LoVo (cell line): ENCODE data around the gene SECTM1.
"Not testable (repeated sequence)": the region's sequence is repeated elsewhere in the genome, so short reads cannot be mapped to it uniquely, and the experiment has no call there.

ENCODE experiments used
- DNase-seq: peaks from one replicate; pipeline ENCODE4 v3.0.0-alpha.2; 2016; ENCODE audit warnings: low spot score

The SECTM1 gene

DNA sequence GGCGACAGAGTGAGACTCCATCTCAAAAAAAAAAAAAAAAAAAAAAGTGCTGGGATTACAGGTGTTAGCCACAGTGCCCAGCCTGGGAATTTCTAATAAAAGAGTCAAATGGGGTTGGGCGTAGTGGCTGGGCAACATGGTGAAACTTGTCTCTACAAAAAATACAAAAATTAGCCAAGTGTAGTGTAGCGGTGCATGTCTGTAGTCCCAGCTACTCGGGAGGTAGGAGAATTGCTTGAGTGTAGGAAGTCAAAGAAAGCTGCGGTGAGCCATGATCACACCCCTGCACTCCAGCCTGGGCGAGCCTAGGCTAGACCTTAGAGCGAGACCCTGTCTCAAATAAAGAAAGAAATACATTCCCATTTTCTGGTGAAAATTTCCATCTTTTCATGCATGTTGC is 35.6 kb upstream of the SECTM1 start:
- no peak for DNase-seq

GRCh38 chr17:82367724-82368524 is 34.4 kb upstream of the SECTM1 start:
- no peak for DNase-seq

- peak; percentile 14 for DNase-seq
Observed at GRCh38 chr17:82366749-82367148, 33.2 kb upstream of the SECTM1 start.

GRCh38 chr17:82365606-82366295 is 32.2 kb upstream of the SECTM1 start:
- DNase-seq, result no peak

DNA sequence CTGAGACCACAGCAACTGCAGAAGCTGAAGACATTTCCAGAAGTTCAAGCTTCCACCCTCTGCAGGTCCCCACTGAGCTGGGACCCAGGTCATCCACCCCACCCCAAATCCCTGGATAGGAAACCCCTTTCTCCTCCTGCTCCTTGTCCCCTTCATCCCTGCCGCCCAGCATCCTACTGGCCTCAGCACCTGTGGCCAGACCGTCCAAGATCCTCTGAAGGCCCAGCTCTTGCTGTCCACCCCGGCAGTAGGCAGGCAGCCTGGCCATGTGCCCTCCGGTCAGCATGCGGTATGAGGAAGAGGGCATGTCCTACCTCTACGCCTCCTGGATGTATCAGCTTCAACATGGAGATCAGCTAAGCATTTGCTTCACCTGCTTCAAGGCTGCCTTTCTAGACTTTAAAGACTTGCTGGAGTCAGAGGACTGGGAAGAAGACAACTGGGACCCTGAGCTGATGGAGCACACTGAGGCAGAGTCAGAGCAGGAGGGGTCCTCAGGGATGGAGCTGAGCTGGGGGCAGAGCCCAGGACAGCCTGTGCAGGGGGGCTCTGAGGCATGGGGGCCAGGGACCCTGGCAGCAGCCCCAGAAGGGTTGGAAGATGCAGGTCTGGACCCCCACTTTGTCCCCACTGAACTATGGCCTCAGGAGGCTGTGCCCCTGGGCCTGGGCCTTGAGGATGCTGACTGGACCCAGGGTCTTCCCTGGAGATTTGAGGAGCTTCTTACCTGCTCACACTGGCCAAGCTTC is 28.5 kb upstream of the SECTM1 start:
- DNase-seq, result no peak

DNA sequence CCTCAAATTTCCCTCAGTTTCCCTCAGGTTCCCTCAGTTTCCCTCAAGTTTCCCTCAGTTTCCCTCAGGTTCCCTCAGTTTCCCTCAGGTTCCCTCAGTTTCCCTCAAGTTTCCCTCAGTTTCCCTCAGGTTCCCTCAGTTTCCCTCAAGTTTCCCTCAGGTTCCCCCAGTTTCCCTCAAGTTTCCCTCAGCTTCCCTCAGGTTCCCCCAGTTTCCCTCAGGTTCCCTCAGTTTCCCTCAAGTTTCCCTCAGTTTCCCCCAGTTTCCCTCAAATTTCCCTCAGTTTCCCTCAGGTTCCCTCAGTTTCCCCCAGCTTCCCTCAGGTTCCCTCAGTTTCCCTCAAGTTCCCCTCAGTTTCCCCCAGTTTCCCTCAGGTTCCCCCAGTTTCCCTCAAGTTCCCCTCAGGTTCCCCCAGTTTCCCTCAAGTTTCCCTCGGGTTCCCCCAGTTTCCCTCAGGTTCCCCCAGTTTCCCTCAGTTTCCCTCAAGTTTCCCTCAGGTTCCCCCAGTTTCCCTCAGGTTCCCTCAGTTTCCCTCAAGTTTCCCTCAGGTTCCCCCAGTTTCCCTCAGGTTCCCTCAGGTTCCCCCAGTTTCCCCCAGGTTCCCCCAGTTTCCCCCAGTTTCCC is 26.0 kb upstream of the SECTM1 start:
- not testable (repeated sequence) for DNase-seq

DNA sequence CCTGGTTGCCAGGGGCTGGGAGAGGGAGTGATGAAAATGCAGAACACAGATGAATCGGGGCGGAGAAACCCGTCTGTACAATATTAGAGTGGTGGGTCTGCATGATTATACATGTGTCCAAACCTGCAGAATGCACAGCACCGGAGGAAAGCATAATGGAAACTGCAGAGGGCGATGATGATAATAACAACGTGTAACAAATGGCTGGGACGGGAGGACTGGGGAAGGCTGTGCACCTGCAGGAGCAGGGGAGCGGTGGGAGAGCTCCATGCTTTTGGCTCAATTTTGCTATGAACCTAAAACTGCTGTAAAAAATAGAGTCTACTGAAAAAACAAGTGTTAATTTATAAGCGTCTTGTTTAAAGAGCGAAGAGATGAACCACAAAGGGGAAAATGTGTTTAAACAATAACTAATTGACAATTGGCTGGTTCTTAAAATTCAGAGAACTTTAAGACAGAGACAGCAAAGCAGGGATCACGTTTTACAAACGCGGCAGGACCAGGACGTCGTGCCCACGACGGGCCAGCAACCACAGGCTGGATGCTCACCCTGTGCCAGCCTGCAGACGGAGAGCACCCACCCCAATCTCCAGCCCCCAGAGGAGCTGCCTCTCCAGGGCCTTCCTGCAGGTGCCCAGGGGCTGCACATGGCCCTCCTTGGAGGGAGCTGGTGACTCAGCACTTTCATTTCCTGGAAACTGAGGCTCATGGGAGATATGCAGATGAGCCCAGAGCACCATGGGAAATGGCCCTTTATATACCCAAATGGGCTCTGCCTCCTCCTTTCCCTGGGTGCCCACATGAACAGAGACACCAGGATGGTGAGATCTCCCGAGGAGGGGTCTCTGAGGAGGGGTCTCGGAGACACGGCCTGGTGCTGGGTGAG is 25.1 kb upstream of the SECTM1 start, which contains the start of gene TEX19:
TSS of gene TEX19 (plus strand) at position 783 of the 886 bp plus-strand sequence. CDS start 2,904 bp downstream, outside the sequence.
- DNase-seq, result peak; percentile 22

GRCh38 chr17:82357394-82357793 is 23.8 kb upstream of the SECTM1 start:
- no peak for DNase-seq

DNA sequence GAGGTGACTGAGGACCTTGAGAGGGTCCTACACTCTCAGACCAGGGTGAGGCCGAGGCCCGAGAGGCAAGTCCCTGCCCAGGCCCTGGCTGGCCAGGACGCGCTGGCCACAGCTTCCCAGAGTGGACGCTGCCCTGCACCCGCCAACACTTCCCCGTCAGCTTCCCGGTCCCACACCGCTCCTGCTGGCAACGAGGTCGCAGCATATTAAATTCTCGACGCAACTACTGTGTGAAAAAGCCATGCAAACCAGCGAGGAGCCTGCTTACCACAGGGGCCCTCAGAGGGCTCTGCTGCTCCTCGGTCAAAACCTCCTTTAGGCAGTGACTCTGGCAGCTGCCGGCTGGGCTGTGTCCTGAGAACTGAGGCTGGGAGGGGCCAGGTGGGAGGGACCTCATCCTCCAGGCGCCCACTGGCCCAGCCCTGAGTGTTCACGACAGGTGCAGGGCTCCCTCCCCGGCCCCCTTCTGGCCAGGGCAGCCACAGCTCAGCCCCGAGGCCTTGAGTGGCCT is 23.3 kb upstream of the SECTM1 start:
- DNase-seq, result no peak

- DNase-seq, result peak; percentile 55
Observed at GRCh38 chr17:82355770-82356427, 22.3 kb upstream of the SECTM1 start.

DNA sequence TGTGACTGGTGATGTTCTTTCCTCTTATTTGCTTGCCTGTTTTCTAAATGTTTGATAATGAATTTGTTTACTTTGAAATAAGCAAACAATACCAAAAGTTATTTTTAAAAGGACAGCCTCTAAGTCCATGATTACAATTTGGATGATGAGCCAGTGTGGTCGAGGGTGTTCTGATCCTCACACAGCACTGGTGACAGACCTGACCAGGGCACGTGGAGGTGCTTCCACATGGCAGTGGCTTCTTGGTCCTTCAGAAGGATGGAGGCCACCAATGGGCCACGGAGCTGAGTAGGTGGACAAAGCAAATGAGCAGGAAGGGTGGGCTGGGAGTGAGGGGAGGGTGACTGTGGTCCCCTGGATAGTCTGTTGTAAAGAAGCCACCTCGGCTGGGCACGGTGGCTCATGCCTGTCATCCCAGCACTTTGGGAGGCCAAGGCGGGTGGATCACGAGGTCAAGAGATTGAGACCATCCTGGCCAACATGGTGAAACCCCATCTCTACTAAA is 21.3 kb upstream of the SECTM1 start:
- DNase-seq, result no peak

GRCh38 chr17:82353484-82353883 is 19.9 kb upstream of the SECTM1 start:
- no peak for DNase-seq

DNA sequence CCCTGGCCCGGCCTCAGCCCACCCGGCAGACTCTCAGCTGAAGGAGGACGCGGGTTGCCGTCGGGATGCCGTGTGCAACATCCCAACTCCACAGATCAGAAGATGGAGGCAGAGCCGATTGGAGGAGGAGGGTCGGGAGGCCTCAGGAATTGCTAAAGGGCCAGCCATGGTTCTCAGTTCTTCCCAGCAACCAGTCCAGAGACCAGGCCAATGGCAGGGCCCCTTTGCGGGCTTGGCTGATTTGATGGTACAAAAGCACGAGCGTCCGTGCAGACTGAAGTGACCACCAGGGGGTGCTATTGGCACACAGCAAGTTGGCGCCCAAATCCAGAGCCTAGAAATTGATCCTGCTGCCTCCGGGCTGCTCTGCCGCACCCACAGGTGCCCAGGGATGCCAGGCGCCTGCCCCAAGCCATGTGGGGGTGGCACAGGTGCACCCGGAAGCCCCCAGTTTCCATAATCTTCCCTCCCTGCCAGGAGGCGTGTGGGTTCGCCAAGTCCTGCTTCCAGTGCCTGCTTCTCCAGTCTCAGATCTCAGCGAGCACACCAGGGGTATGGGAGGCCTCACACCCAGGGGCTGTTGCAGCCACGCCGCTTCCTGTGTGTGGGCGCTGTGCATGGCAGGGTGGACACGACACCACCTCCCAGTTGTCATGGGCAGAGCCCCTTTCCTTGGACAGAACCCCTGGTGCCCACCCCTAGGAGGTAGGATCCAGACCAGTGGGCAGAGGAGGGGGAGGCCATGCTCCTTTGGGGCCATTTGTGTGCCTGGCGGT is 18.3 kb upstream of the SECTM1 start:
- peak; percentile 79 for DNase-seq

DNA sequence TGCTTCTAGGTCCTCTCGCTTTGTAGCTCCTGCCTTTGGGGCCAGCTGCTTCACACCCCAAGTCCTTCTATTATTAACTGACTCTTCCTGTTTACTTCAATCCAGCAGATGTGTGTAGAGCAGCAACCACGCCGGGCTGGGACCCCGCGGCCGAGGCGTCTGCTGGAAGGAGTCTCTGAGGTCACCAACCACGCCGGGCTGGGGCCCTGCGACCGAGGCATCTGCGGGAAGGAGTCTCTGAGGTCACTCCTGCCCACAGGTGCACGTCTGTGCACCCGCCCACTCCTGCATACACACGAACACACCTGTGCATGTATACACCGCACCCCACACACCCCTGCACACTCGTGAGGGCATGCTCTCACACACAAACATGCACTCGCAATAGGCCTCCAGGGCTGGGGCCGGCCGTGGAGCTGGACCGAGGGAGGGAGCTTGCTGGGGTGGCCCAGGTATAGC is 17.7 kb upstream of the SECTM1 start:
- DNase-seq, result no peak

- no peak for DNase-seq
Observed at GRCh38 chr17:82350182-82351030, 16.8 kb upstream of the SECTM1 start.

DNA sequence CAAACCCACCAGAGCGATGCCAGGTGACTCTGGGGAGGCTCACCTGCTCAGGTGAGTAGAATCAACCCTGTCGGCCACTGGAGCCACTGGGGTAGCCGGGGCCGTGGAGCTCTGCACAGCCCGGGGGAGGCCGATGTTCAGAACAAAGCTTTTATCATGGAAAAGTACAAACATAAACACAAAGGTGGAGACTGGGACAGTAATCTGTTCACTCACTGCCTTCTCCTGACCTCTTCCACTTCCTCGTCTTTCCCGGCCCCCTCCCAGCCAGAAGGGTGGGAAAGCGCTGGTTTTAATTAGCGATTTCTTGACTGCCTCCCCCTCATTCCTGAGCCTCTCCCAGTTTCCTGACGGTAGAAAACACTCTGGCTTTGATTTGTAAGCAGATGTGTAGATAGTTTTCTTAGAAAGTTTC is 15.7 kb upstream of the SECTM1 start:
- no peak for DNase-seq

- no peak for DNase-seq
Observed at GRCh38 chr17:82348866-82349265, 15.3 kb upstream of the SECTM1 start.

DNA sequence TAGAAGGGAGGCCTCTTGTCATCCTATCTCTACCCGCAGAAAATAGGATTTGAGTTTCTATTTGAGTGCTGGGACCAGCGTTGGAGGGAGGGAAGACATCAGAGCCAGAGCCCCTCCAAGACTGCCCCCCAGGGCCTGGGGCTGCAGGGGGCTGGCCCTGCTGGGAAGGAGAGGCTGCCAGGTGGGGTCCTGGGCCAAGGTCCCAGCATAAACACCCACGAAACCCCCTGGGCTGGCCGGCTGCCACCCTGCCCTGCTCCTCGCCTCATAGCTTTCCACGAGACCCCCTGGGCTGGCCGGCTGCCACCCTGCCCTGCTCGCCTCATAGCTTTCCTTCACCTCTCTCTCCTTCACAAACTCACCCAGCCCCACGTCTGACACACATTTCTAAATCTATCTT is 14.9 kb upstream of the SECTM1 start:
- no peak for DNase-seq
